Sigmoid colon (tissue), 7 donors: ENCODE results near the gene NFIC. TPM values are rescaled to one million over a fixed set of nuclear protein-coding genes. Genes with fewer than 3 reads are reported as not detected.
A peak's percentile ranks its signal among the peaks of the same experiment; 100 is the strongest.
"Not testable (repeated sequence)": the region's sequence is repeated elsewhere in the genome, so short reads cannot be mapped to it uniquely, and the experiment has no call there.

Source experiments
- DNase-seq: peaks from one replicate; pipeline ENCODE4 v3.0.0-alpha.2; 2019
- H3K27ac ChIP-seq, 4 donors: fragments of 200-600 bp; sonication (generic); one replicate each; pipeline ENCODE4 v1.5.1; 2016 to 2019; ENCODE audit warnings: mild to moderate bottlenecking in 1 of 4
- H3K27me3 ChIP-seq, 3 donors: fragments of 200-600 bp; sonication (generic); one replicate each; pipeline ENCODE4 v1.5.1; 2019; ENCODE audit warnings: mild to moderate bottlenecking in 1 of 3
- H3K36me3 ChIP-seq, 4 donors: fragments of 200-600 bp; sonication (generic); one replicate each; pipeline ENCODE4 v1.5.1; 2016 to 2019
- H3K4me1 ChIP-seq, 4 donors: fragments of 200-600 bp; sonication (generic); one replicate each; pipeline ENCODE4 v1.5.1; 2017 to 2019
- H3K4me3 ChIP-seq, 4 donors: fragments of 200-600 bp; sonication (generic); one replicate each; pipeline ENCODE4 v1.5.1; 2017 to 2019; ENCODE audit warnings: mild to moderate bottlenecking in 2 of 4, moderate library complexity in 1 of 4
- H3K9me3 ChIP-seq, 4 donors: fragments of 200-600 bp in 3 of 4; sonication (generic) in 3 of 4; one replicate each; pipeline versions ENCODE4 v1.5.1 to v1.6.1; 2013 to 2019
- CTCF ChIP-seq, 4 experiments: fragments of 450-650 bp in 3 of 4; fragments of 200-600 bp in 1 of 4; IDR thresholded peaks; one replicate each; pipeline ENCODE4 v1.5.1; 2016 to 2019; ENCODE audit warnings: antibody characterized with exemption in 4 of 4, mild to moderate bottlenecking in 3 of 4, moderate library complexity in 2 of 4
- EP300 ChIP-seq, 4 donors: sonication (generic); formaldehyde crosslinking; IDR thresholded peaks; one replicate each; pipeline ENCODE4 v1.6.1; 2017; ENCODE audit warnings: antibody characterized with exemption in 4 of 4
- POLR2A ChIP-seq, 2 donors: fragments of 450-650 bp; IDR thresholded peaks; one replicate each; pipeline ENCODE4 v1.6.1; 2016; ENCODE audit warnings: antibody characterized with exemption in 2 of 2, mild to moderate bottlenecking in 2 of 2, moderate library complexity in 2 of 2
- POLR2AphosphoS5 ChIP-seq, 4 donors: sonication (generic); formaldehyde crosslinking; IDR thresholded peaks; one replicate each; pipeline ENCODE4 v1.6.1; 2017; ENCODE audit warnings: antibody characterized with exemption in 4 of 4
- WGBS, 2 donors: extraction: QIAGEN DNeasy Blood & Tissue Kit; methylation state at CpG; one replicate each; pipeline ENCODE4 v1.1.7; 2013; 5-methylcytosine and 5-hydroxymethylcytosine counted together
- intact Hi-C: fragments of 100-400 bp; cut with DNase I; formaldehyde crosslinking; loops from one replicate; pipeline ENCODE4 v1.15.1; 2023
- polyA plus RNA-seq, 3 donors: library from polyadenylated mRNA; stranded (reverse); fragments of 200-250 nt; gene quantifications; one replicate each; pipeline ENCODE4 v1.2.3, GENCODE V29; 2013
- total RNA-seq, 4 donors: library from RNA; depleted of rRNA; stranded (reverse); fragments of >200 nt; gene quantifications; one replicate each; pipeline ENCODE4 v1.1.0, GENCODE V29; 2016
- donor health status: healthy with polysubstance abuse.
- donor health status: Bipolar disorder and iron deficiency.
- donor health status: healthy.

NFIC gene
- total and polyA plus RNA-seq, 7 donors: 9.0 to 114 (median 63.2) TPM

DNA sequence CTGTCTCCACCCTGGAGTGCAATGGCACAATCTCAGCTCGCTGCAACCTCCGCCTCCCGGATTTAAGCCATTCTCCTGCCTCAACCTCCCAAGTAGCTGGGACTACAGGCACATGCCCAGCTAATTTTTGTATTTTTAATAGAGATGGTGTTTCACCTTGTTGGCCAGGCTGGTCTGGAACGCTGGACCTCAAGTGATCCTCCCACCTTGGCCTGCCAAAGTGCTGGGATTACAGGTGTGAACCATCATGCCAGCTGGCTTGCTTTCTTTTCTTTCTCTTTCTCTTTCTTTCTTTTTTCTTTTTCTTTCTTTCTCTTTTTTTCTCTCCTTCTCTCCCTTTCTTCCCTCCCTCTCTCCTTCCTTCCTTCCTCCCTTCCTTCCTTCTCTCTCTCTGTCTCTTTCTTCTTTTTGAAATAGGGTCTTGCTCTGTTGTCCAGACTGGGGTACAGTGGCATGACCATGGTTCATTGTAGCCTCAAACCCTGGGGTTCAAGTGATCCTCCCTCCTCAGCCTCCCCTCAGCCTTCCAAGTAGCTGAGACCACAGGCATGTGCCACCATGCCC, 33.3 kb upstream of the NFIC start:
- no peaks in the 10 kb centered on the region for H3K27me3 ChIP-seq
- H3K9me3 ChIP-seq: no peaks in the 10 kb centered on the region
- DNase-seq: no peak
- H3K4me3 ChIP-seq: no peak overlapping the region
- no peaks in the 10 kb centered on the region for H3K36me3 ChIP-seq
- 74 to 81% methylated on average over 4 of the region's 4 CpGs for WGBS, 2 donors
- H3K4me1 ChIP-seq: peaks cover 0 to 50% (median 46%) of the 10 kb centered on the region in 4 donors
- TF ChIP-seq CTCF (IDR thresholded peaks at IDR 0.05): no peak
- no peak for TF ChIP-seq POLR2AphosphoS5 (IDR thresholded peaks at IDR 0.05)
- no peak for TF ChIP-seq EP300 (IDR thresholded peaks at IDR 0.05)
- no peak for TF ChIP-seq POLR2A (IDR thresholded peaks at IDR 0.05)
- peak overlapping the region; percentile 93 to 99 (median 97) for H3K27ac ChIP-seq
- intact Hi-C loops: no loop called here

DNA sequence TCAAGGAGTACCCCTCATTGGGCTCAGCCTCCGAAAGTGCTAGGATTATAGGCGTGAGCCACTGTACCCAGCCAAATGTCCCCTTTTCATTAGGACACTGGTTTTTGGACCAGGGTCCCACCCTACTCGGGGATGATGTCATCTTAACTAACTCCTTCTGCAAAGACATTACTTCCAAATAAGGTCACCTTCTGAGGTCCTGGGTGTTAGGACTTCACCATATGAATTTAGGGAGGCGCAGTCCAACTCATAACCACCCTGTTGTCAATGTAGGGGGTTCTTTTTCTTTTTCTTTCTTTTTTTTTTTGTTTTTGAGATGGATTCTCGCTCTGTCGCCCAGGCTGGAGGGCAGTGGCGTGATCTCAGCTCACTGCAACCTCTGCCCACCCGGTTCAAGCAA, 32.7 kb upstream of the NFIC start:
- 87% methylated on average over 8 of the region's 8 CpGs for WGBS, 2 donors
- Histone ChIP-seq H3K36me3 (no peaks in the 10 kb centered on the region), H3K4me3 (no peak overlapping the region), H3K9me3 (no peaks in the 10 kb centered on the region), H3K4me1 (peaks cover 0 to 56% (median 51%) of the 10 kb centered on the region in 4 donors), H3K27me3 (no peaks in the 10 kb centered on the region), H3K27ac (peak overlapping the region; percentile 93 to 99 (median 97))
- intact Hi-C loops: no loop called here
- no peak for DNase-seq
- TF ChIP-seq CTCF (IDR thresholded peaks at IDR 0.05) (no peak), POLR2AphosphoS5 (IDR thresholded peaks at IDR 0.05) (no peak), POLR2A (IDR thresholded peaks at IDR 0.05) (no peak), EP300 (IDR thresholded peaks at IDR 0.05) (no peak)

- DNase-seq, H3K9me3 ChIP-seq, H3K27me3 ChIP-seq, H3K36me3 ChIP-seq, H3K4me3 ChIP-seq: not testable (repeated sequence)
- Histone ChIP-seq H3K4me1 (peaks cover 0 to 64% (median 58%) of the 10 kb centered on the region in 4 donors), H3K27ac (peak overlapping the region; percentile 93 to 99 (median 97))
- 52 to 78% methylated on average over 8 of the region's 8 CpGs for WGBS, 2 donors
- intact Hi-C loops: loop anchor here (5.0 kb wide), 1 partner anchor 42 kb away; no protein-coding TSS in a partner anchor
Measured at GRCh38 chr19:3334749-3335430, 31.5 kb upstream of the NFIC start.

- 53 to 76% methylated on average over 15 of the region's 15 CpGs for WGBS, 2 donors
- Histone ChIP-seq H3K27me3 (no peaks in the 10 kb centered on the region), H3K27ac (peak overlapping the region; percentile 93 to 99 (median 97)), H3K4me3 (no peak overlapping the region), H3K36me3 (no peaks in the 10 kb centered on the region), H3K4me1 (peaks cover 0 to 64% (median 58%) of the 10 kb centered on the region in 4 donors), H3K9me3 (no peaks in the 10 kb centered on the region)
- no peak for TF ChIP-seq POLR2A (IDR thresholded peaks at IDR 0.05)
- TF ChIP-seq CTCF (IDR thresholded peaks at IDR 0.05): no peak
- peak in 3 of 4 donors; percentile 42 to 72 (median 47) for TF ChIP-seq POLR2AphosphoS5 (IDR thresholded peaks at IDR 0.05)
- peak in 1 of 4 donors; percentile 9 for TF ChIP-seq EP300 (IDR thresholded peaks at IDR 0.05)
- intact Hi-C loops: loop anchor here (1.0 to 5.0 kb wide), 4 partner anchors 23 to 93 kb away; no protein-coding TSS in a partner anchor
- DNase-seq: peak; percentile 93
Measured at GRCh38 chr19:3335431-3336350, 30.7 kb upstream of the NFIC start.

GRCh38 chr19:3336351-3336679, 30.1 kb upstream of the NFIC start:
- Histone ChIP-seq H3K27me3 (no peaks in the 10 kb centered on the region), H3K4me1 (peaks cover 0 to 64% (median 58%) of the 10 kb centered on the region in 4 donors), H3K27ac (peak overlapping the region; percentile 93 to 99 (median 97)), H3K4me3 (no peak overlapping the region), H3K9me3 (no peaks in the 10 kb centered on the region), H3K36me3 (no peaks in the 10 kb centered on the region)
- TF ChIP-seq POLR2AphosphoS5 (IDR thresholded peaks at IDR 0.05) (no peak), POLR2A (IDR thresholded peaks at IDR 0.05) (no peak), CTCF (IDR thresholded peaks at IDR 0.05) (no peak), EP300 (IDR thresholded peaks at IDR 0.05) (no peak)
- intact Hi-C loops: loop anchor here (1.0 to 5.0 kb wide), 4 partner anchors 22 to 92 kb away; no protein-coding TSS in a partner anchor
- no peak for DNase-seq
- WGBS, 2 donors: 10 to 45% methylated on average over 5 of the region's 5 CpGs
